Measurements from ENCODE around the gene LEAP2. TPM values are rescaled to one million over a fixed set of nuclear protein-coding genes. Genes with fewer than 3 reads are reported as not detected.

LEAP2 gene, protein sequence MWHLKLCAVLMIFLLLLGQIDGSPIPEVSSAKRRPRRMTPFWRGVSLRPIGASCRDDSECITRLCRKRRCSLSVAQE
- total RNA-seq (2022; extraction: Qiagen RNA extraction; ENCODE audit: low read depth) = 0.58 to 1.4 TPM (median 1.0 TPM) in 5 replicates

GRCh38 chr5:132873119-132873929 lies at the start of gene LEAP2:
Gene LEAP2 (plus strand): TSS chr5:132873668. CDS start chr5:132873695, 27 bp downstream.

DNA sequence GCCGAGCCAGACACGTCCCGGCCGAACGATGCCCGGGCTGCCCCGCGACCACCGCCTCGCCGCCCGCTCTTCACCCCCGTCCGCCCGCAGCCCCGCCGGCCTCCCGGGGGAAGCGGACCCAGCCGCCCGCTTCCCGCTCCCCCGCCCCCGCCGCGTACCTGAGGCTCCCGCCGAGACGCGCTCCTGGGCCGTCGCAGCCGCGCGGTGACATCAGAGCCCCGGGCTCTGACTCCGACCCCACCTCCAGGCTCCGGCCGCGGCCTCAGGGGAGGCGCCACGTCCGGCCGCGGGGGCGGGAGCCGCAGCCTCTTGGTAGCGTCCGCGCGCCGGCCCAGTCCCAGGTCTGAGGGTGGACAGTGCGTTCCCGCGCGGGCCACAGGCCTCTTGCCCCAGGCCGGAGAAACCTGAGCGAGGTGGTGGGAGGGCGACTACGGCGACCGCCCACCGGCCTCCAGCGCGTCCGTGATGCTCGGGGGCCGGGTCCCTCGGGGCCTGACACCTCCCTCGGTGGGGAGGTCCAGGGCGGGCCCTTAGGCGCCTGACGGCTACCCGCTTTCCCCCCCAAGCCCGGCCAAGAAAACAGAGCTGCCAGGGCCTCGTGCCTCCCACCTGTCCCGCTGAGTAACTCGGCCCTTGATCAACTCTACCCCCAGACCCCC lies 42.9 kb upstream of the LEAP2 start, which contains the start of gene SHROOM1:
Gene SHROOM1, minus strand, starts transcription at position 212 of the 659 bp plus-strand sequence. CDS start 4,507 bp downstream, outside the sequence.

DNA sequence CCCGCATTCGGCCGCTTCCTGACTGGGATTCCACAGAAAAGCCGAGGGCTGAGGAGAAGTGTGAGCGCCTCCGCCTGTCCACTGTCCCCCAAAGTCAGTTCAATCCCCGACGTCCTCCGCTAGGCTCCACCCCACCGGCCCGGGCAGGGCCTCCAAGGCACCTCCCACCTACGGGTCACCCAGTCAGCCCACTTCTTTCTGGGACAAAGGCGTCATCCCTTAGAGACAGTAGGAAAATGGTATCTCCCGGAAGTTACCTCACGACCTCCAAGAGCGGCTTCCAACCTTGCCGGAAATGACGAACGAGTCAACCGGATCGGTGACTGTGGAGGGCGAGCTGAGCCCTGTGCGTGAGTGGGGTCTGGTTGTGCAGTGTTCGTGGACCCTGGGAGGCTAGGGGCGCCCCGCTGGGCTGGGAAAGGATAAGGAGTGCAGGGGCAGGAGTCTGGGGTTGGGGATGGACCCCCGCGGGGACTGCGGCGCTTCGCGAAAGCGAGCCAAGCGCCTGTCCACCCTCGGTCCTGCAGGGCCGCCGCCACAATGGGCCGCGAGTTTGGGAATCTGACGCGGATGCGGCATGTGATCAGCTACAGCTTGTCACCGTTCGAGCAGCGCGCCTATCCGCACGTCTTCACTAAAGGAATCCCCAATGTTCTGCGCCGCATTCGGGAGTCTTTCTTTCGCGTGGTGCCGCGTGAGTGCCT lies 7.0 kb upstream of the LEAP2 start, which contains the start of the genes GDF9 and UQCRQ:
Gene GDF9, minus strand, starts transcription at position 128 of the 704 bp plus-strand sequence. CDS start 1,936 bp downstream, outside the sequence.
Gene UQCRQ, plus strand, starts transcription at position 301 of the 704 bp plus-strand sequence. Its CDS starts 240 bp downstream, at position 541.

Other genes starting within 250 kb of the LEAP2 start
- 0.13 TPM in 1 of 5 replicates, not detected in the others for gene IL13, start 215.5 kb upstream of the LEAP2 start, total RNA-seq (2022; extraction: Qiagen RNA extraction; ENCODE audit: low read depth)
- not detected in 5 replicates for gene IL4, start 199.7 kb upstream of the LEAP2 start, total RNA-seq (2022; extraction: Qiagen RNA extraction; ENCODE audit: low read depth)
- 8.1 to 16.4 TPM (median 9.7 TPM) in 5 replicates for gene KIF3A, start 136.1 kb upstream of the LEAP2 start, total RNA-seq (2022; extraction: Qiagen RNA extraction; ENCODE audit: low read depth)
- 0.06 to 0.09 TPM in 2 of 5 replicates, not detected in the others for gene CCNI2, start 126.2 kb upstream of the LEAP2 start, total RNA-seq (2022; extraction: Qiagen RNA extraction; ENCODE audit: low read depth)
- 16.5 to 23.3 TPM (median 20.8 TPM) in 5 replicates for gene SEPTIN8, start 96.4 kb upstream of the LEAP2 start, total RNA-seq (2022; extraction: Qiagen RNA extraction; ENCODE audit: low read depth)
- gene SOWAHA, start 60.4 kb upstream of the LEAP2 start, total RNA-seq (2022; extraction: Qiagen RNA extraction; ENCODE audit: low read depth) = 0.06 to 0.12 TPM (median 0.11 TPM) in 5 replicates
- gene SHROOM1, start 43.0 kb upstream of the LEAP2 start, total RNA-seq (2022; extraction: Qiagen RNA extraction; ENCODE audit: low read depth) = 7.2 to 12.9 TPM (median 9.8 TPM) in 5 replicates
- 0.17 to 0.28 TPM (median 0.23 TPM) in 3 of 5 replicates, not detected in the others for gene GDF9, start 7.2 kb upstream of the LEAP2 start, total RNA-seq (2022; extraction: Qiagen RNA extraction; ENCODE audit: low read depth)
- 410 to 521 TPM (median 479 TPM) in 5 replicates for gene UQCRQ, start 7.0 kb upstream of the LEAP2 start, total RNA-seq (2022; extraction: Qiagen RNA extraction; ENCODE audit: low read depth)
- gene AFF4, start 90.0 kb downstream of the LEAP2 start, total RNA-seq (2022; extraction: Qiagen RNA extraction; ENCODE audit: low read depth) = 10.6 to 30.7 TPM (median 22.5 TPM) in 5 replicates
- 24.6 to 39.4 TPM (median 29.0 TPM) in 5 replicates for gene ZCCHC10, start 152.9 kb downstream of the LEAP2 start, total RNA-seq (2022; extraction: Qiagen RNA extraction; ENCODE audit: low read depth)
- gene HSPA4, start 178.3 kb downstream of the LEAP2 start, total RNA-seq (2022; extraction: Qiagen RNA extraction; ENCODE audit: low read depth) = 172 to 250 TPM (median 179 TPM) in 5 replicates